GM12875 (cell line): Measurements from ENCODE around the gene DECR2.
A peak's percentile ranks its signal among the peaks of the same experiment; 100 is the strongest.
"Not testable (repeated sequence)": the region's sequence is repeated elsewhere in the genome, so short reads cannot be mapped to it uniquely, and the experiment has no call there.

ENCODE experiments used
- H3K4me3 ChIP-seq: one replicate; pipeline ENCODE4 v1.5.1; 2011; ENCODE audit warnings: low read depth, low read length, control low read depth
- TF ChIP-seq, protein P1 (sequence below): IDR thresholded peaks from 2 replicates; pipeline ENCODE4 v1.5.1; 2011; ENCODE audit warnings: low read depth, mild to moderate bottlenecking, control low read depth, inconsistent platforms, low read length, moderate library complexity, borderline replicate concordance; ENCODE audit not compliant: insufficient read depth

The DECR2 gene

DNA sequence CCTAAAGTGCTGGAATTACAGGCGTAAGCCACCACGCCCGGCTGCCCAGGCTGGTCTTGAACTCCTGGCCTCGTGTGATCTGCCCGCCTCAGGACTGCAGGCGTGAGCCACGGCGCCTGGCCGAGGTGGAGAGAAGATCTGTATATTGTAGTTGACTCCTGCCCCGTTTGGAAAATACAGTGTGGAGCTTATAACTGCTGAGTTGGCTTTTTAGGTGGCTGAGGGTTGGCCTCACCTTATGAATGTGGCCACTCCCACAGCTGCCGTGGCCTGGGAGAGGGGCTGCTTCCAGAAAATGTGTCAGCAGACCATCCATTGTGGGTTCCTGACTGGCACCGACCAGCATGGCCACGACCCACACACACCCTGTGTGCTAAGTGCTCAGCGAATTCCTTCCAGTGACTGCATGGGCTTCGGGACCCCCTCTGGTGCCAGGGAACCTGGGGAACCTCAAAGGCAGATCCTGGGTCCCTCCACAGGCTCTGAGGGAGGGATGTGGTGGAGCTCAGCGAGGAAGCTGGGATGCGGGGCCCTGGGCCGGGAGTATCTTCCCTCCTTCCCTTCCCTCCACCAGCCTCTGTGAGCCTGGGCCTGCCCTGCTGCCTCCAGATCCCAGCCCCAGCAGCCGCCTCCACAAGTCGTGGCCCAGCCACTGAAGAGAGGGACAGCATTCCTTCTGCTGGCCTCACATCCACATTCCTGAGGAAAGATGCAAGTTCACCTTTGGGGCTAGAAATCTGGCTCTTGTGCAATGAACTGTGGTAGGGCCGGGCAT, 12.9 kb downstream of the DECR2 start:
- TF ChIP-seq, protein P1, sequence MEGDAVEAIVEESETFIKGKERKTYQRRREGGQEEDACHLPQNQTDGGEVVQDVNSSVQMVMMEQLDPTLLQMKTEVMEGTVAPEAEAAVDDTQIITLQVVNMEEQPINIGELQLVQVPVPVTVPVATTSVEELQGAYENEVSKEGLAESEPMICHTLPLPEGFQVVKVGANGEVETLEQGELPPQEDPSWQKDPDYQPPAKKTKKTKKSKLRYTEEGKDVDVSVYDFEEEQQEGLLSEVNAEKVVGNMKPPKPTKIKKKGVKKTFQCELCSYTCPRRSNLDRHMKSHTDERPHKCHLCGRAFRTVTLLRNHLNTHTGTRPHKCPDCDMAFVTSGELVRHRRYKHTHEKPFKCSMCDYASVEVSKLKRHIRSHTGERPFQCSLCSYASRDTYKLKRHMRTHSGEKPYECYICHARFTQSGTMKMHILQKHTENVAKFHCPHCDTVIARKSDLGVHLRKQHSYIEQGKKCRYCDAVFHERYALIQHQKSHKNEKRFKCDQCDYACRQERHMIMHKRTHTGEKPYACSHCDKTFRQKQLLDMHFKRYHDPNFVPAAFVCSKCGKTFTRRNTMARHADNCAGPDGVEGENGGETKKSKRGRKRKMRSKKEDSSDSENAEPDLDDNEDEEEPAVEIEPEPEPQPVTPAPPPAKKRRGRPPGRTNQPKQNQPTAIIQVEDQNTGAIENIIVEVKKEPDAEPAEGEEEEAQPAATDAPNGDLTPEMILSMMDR = no peak
- no peak overlapping the region for H3K4me3 ChIP-seq

DNA sequence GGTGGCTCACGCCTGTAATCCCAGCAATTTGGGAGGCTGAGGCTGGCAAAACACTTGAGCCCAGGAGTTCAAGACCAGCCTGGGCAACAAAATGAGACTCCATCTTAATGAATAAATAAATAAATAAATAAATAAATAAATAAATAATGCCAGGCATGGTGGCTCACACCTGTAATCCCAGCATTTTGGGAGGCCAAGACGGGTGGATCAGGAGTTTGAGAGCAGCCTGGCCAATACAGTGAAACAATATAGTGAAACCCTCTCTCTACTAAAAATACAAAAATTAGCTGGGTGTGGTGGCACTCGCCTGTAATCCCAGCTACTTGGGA, 13.4 kb downstream of the DECR2 start:
- not testable (repeated sequence) for H3K4me3 ChIP-seq

DNA sequence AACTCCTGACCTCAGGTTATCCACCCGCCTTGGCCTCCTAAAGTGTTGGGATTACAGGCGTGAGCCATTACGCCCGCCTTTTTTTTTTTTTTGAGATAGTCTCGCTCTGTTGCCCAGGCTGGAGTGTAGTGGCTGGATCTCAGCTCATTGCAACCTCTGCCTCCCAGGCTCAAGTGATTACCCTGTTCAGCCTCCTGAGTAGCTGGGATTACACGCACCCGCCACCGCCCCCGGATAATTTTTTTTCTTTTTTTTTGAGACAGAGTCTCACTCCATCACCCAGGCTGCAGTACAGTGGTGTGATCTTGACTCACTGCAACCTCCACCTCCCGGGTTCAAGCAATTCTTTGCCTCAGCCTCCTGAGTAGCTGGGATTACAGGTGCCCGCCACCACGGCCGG, 20.5 kb downstream of the DECR2 start:
- not testable (repeated sequence) for H3K4me3 ChIP-seq

DNA sequence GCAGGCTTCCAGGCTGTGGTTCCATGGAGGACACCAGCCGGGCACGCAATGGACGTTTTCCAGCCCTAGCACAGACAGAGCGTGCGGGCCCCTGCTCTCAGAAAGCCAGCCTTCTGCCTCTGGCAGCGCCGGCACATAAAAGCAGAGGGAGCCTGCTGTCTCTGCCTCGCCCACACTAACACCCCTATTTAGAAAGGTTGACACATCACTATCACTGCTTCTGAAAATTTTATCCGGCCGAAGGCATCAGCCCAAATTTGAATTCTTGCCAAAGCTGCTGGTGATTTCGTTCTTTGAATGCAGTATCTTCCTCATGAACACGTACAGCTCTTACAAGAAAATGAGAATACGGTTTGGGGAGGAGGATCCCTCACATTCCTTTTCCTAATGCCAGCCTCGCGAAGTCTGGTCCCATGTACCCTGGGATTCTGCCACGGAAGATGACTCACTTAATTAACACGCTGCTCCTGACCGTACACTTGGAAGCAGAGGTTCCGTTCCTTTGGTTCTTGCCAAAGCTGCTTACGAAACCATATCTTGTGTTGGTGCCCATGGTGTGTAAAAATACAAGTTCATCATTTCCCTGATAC, 22.4 kb downstream of the DECR2 start:
- no peak overlapping the region for H3K4me3 ChIP-seq
- TF ChIP-seq, protein P1 = no peak

DNA sequence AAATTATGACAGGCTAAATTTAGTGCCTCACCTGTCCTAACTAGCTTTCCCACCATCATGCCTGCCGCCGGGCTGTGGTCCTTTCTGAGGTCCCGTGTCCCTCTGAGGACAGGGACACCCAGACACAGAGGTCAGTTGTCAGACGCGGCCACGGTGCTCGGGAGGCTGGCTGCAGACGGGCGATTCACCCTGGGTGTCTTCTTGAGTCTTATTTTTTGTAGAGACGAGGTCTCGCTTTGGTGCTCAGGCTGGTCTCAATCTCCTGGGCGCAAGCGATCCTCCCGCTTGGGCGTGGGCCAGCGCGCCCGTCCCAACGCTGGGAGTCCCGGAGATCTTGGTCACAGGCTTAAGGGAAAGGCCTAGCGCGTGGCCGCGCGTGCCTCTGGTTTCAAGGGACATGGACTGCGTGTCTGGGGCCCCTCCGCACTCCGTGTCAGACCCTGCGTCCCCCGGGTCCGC, 23.0 kb downstream of the DECR2 start:
- H3K4me3 ChIP-seq = peak overlapping the region; percentile 82
- TF ChIP-seq, protein P1 = no peak

DNA sequence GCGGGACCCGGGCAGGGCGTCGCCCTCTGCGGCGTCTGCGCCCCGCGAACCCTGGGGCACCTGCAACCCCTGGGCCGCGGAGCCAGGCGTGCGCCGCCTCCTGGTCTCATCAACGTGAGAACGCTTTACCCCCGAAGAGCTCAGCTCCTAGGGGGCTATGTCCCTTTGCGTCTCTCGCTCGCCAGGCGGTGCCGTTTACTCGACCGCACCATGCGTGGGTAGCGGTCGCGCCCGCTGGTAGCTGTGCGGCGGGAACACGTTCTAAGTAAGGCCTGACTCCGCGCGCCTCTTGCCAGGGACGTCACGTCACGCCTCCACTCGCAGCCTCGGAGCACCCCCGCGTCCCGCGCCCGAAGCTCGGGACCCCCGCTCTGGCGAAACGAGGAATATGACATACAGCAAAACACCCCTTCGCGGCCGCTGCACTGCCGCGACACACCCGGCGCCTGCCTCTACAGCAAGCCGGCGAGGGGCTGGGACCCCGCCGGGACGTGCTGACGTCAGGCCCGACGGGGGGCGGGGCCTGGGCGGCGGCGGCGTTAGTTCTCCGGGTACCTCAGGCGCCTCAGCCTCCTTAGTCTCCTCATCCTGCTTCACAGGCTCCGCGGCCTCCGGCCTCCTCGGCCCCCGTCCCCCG, 23.5 kb downstream of the DECR2 start, which contains the start of gene RAB11FIP3:
Gene RAB11FIP3 (plus strand): TSS at position 568 of the 637 bp plus-strand sequence. CDS start 358 bp downstream, outside the sequence.
- H3K4me3 ChIP-seq = peak within 1 kb of the TSS; percentile 82
- TF ChIP-seq, protein P1 = peak; percentile 50; the same call in 1 of the 2 replicates

DNA sequence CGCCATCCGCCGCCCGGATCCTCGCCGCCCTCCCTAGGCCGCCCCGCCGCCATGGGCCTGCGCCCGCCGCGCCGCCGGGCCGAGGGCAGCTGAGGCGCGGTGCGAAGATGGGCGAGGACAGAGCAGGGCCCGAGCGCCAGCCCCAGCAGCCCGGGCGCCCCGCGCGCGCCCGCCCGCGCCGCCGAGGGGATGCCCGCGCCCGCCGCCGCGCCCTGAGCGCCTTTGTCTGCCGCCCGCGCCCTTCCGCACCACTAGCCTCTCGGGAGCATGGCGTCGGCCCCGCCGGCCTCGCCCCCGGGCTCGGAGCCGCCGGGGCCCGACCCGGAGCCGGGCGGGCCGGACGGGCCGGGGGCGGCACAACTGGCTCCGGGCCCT, 24.0 kb downstream of the DECR2 start:
- peak overlapping the region; percentile 82 for H3K4me3 ChIP-seq
- TF ChIP-seq, protein P1 = no peak
